Measurements from ENCODE around the gene FLT3LG.
"Not testable (repeated sequence)": the region's sequence is repeated elsewhere in the genome, so short reads cannot be mapped to it uniquely, and the experiment has no call there.

Gene FLT3LG

GRCh38 chr19:49469828-49470614 is 4.0 kb upstream of the FLT3LG start:
- ChIA-PET CTCF (no interaction called here), POLR2A (interaction anchor here (1.7 to 4.5 kb wide), 3 partner anchors 16 to 18 kb away, joined by 3 to 25 read pairs (median 6); partner anchors contain the start of genes ALDH16A1 and PIH1D1)
- TF ChIP-seq CTBP1 (IDR thresholded peaks at IDR 0.05; ENCODE audit: borderline replicate concordance) = no peak
- no peak for TF ChIP-seq HDGF (IDR thresholded peaks at IDR 0.05; ENCODE audit: borderline replicate concordance)
- no peak for DNase-seq (ENCODE audit: extremely low spot score)

GRCh38 chr19:49470615-49470978 is 3.4 kb upstream of the FLT3LG start:
- CTCF ChIA-PET = interaction anchor here (0.6 kb wide), 1 partner anchor 27 kb away, joined by 5 read pairs; no protein-coding TSS in a partner anchor
- no peak for DNase-seq (ENCODE audit: extremely low spot score)
- POLR2A ChIA-PET = interaction anchor here (4.5 kb wide), 1 partner anchor 16 kb away, joined by 25 read pairs; the partner anchor contains the start of gene ALDH16A1

GRCh38 chr19:49472936-49473335 is 1.1 kb upstream of the FLT3LG start:
- POLR2A ChIA-PET = interaction anchor here (1.2 to 4.5 kb wide), 4 partner anchors 19 to 25 kb away, joined by 4 to 25 read pairs (median 6); partner anchors contain the start of genes ALDH16A1 and PIH1D1
- no peak for DNase-seq (ENCODE audit: extremely low spot score)
- CTCF ChIA-PET = interaction anchor here (0.6 kb wide), 1 partner anchor 97 kb away, joined by 3 read pairs; no protein-coding TSS in a partner anchor
- TF ChIP-seq CTBP1 (IDR thresholded peaks at IDR 0.05; ENCODE audit: borderline replicate concordance) = no peak
- TF ChIP-seq ZNF384 (IDR thresholded peaks at IDR 0.05) = no peak
- no peak for TF ChIP-seq L3MBTL2 (conservative IDR thresholded peaks at IDR 0.05)
- TF ChIP-seq FOXK2 (IDR thresholded peaks at IDR 0.05) = no peak
- TF ChIP-seq ELF4 (IDR thresholded peaks at IDR 0.05) = no peak
- no peak for TF ChIP-seq HDGF (IDR thresholded peaks at IDR 0.05; ENCODE audit: borderline replicate concordance)
- no peak for TF ChIP-seq PKNOX1 (IDR thresholded peaks at IDR 0.05)
- no peak for TF ChIP-seq BHLHE40 (IDR thresholded peaks at IDR 0.05; ENCODE audit: borderline replicate concordance)
- TF ChIP-seq TARDBP (IDR thresholded peaks at IDR 0.05) = no peak
- no peak for TF ChIP-seq NFRKB (IDR thresholded peaks at IDR 0.05)
- TF ChIP-seq FOXA1 (IDR thresholded peaks at IDR 0.05) = no peak
- TF ChIP-seq SP1 (IDR thresholded peaks at IDR 0.05) = no peak
- TF ChIP-seq SUZ12 (IDR thresholded peaks at IDR 0.05) = no peak
- TF ChIP-seq FOXM1 (IDR thresholded peaks at IDR 0.05; ENCODE audit: borderline replicate concordance) = no peak
- no peak for TF ChIP-seq ARNT (IDR thresholded peaks at IDR 0.05)
- no peak for TF ChIP-seq LEF1 (IDR thresholded peaks at IDR 0.05; ENCODE audit: borderline replicate concordance)

More at GRCh38 chr19:49470615-49470978, 3.4 kb upstream of the FLT3LG start:
- no peak for TF ChIP-seq FOXM1 (IDR thresholded peaks at IDR 0.05; ENCODE audit: borderline replicate concordance)
- TF ChIP-seq TARDBP (IDR thresholded peaks at IDR 0.05) = no peak
- no peak for TF ChIP-seq L3MBTL2 (conservative IDR thresholded peaks at IDR 0.05)

- ChIA-PET POLR2A (interaction anchor here (0.7 to 4.5 kb wide), 4 partner anchors 11 to 22 kb away, joined by 3 to 25 read pairs (median 6); partner anchors contain the start of genes ALDH16A1 and PIH1D1), CTCF (interaction anchor here (0.6 to 0.7 kb wide), 4 partner anchors 19 to 1374 kb away, joined by 3 to 5 read pairs (median 4); partner anchors contain the start of genes ALDH16A1 and PRRG2)
These were observed 531 bp upstream of the FLT3LG start for GRCh38 chr19:49473501-49473867.

GRCh38 chr19:49474542-49474924 is 518 bp downstream of the FLT3LG start:
- no peak for DNase-seq (ENCODE audit: extremely low spot score)
- TF ChIP-seq FOXM1 (IDR thresholded peaks at IDR 0.05; ENCODE audit: borderline replicate concordance) (no peak), HDGF (IDR thresholded peaks at IDR 0.05; ENCODE audit: borderline replicate concordance) (no peak), LEF1 (IDR thresholded peaks at IDR 0.05; ENCODE audit: borderline replicate concordance) (no peak), TARDBP (IDR thresholded peaks at IDR 0.05) (no peak), ZNF384 (IDR thresholded peaks at IDR 0.05) (no peak), BHLHE40 (IDR thresholded peaks at IDR 0.05; ENCODE audit: borderline replicate concordance) (no peak), L3MBTL2 (conservative IDR thresholded peaks at IDR 0.05) (no peak), FOXA1 (IDR thresholded peaks at IDR 0.05) (no peak), ELF4 (IDR thresholded peaks at IDR 0.05) (no peak), SUZ12 (IDR thresholded peaks at IDR 0.05) (no peak), NFRKB (IDR thresholded peaks at IDR 0.05) (no peak), PKNOX1 (IDR thresholded peaks at IDR 0.05) (no peak)
- POLR2A ChIA-PET = interaction anchor here (1.0 to 4.5 kb wide), 2 partner anchors 20 to 21 kb away, joined by 4 to 25 read pairs; partner anchors contain the start of genes ALDH16A1 and RPS11
- CTCF ChIA-PET = no interaction called here

More at GRCh38 chr19:49473501-49473867, 531 bp upstream of the FLT3LG start:
- not testable (repeated sequence) for DNase-seq (ENCODE audit: extremely low spot score)

GRCh38 chr19:49475191-49475917 is 1.3 kb downstream of the FLT3LG start:
- no peak for TF ChIP-seq ZNF384 (IDR thresholded peaks at IDR 0.05)
- TF ChIP-seq SUZ12 (IDR thresholded peaks at IDR 0.05) = no peak
- TF ChIP-seq ELF4 (IDR thresholded peaks at IDR 0.05) = no peak
- TF ChIP-seq SP1 (IDR thresholded peaks at IDR 0.05) = no peak
- no peak for TF ChIP-seq BHLHE40 (IDR thresholded peaks at IDR 0.05; ENCODE audit: borderline replicate concordance)
- no peak for TF ChIP-seq TARDBP (IDR thresholded peaks at IDR 0.05)
- no peak for TF ChIP-seq L3MBTL2 (conservative IDR thresholded peaks at IDR 0.05)
- TF ChIP-seq CTBP1 (IDR thresholded peaks at IDR 0.05; ENCODE audit: borderline replicate concordance) = no peak
- no peak for TF ChIP-seq ARNT (IDR thresholded peaks at IDR 0.05)
- no peak for TF ChIP-seq HDGF (IDR thresholded peaks at IDR 0.05; ENCODE audit: borderline replicate concordance)
- TF ChIP-seq FOXA1 (IDR thresholded peaks at IDR 0.05) = no peak
- no peak for TF ChIP-seq FOXM1 (IDR thresholded peaks at IDR 0.05; ENCODE audit: borderline replicate concordance)
- TF ChIP-seq FOXK2 (IDR thresholded peaks at IDR 0.05) = no peak
- CTCF ChIA-PET = interaction anchor here (0.6 to 1.2 kb wide), 5 partner anchors 17 to 204 kb away, joined by 3 to 6 read pairs (median 4); partner anchors contain the start of genes ALDH16A1 and PIH1D1
- POLR2A ChIA-PET = interaction anchor here (0.6 to 1.8 kb wide), 8 partner anchors 14 to 104 kb away, joined by 3 to 18 read pairs (median 4); partner anchors contain the start of genes ALDH16A1 and RPS11
- DNase-seq (ENCODE audit: extremely low spot score) = no peak

All from HEK293T (cell line).